CD4-positive, alpha-beta T cell treated with Interleukin-4 for 4 hours (primary cell): ENCODE measurements around the gene GJA1.
"Not testable (repeated sequence)": the region's sequence is repeated elsewhere in the genome, so short reads cannot be mapped to it uniquely, and the experiment has no call there.

Source experiments
- DNase-seq: peaks from one replicate; pipeline ENCODE4 v3.0.0-alpha.2; 2020

GJA1 gene

DNA sequence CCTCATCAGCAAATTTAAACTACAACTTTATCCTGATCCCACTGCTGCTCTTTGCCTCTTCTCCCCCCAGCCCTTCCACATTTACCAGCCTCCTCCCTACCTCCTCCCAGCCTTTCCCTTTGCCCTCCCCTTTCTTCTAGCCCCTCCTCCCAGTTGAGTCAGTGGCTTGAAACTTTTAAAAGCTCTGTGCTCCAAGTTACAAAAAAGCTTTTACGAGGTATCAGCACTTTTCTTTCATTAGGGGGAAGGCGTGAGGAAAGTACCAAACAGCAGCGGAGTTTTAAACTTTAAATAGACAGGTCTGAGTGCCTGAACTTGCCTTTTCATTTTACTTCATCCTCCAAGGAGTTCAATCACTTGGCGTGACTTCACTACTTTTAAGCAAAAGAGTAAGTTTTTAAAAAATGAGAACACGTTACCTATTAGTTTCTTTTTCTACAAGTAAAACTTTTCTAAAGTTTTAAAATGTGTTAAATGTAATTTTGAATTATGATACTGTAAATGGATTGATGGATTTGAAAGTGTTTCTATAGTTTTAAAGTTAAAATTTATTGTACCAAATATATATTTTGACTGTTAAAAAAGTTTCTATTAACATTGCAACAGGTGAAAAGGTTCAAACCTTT lies at the start of gene GJA1:
TSS of gene GJA1 (plus strand) at position 203 of the 626 bp plus-strand sequence. CDS start 11,202 bp downstream, outside the sequence.
- no peak for DNase-seq

DNA sequence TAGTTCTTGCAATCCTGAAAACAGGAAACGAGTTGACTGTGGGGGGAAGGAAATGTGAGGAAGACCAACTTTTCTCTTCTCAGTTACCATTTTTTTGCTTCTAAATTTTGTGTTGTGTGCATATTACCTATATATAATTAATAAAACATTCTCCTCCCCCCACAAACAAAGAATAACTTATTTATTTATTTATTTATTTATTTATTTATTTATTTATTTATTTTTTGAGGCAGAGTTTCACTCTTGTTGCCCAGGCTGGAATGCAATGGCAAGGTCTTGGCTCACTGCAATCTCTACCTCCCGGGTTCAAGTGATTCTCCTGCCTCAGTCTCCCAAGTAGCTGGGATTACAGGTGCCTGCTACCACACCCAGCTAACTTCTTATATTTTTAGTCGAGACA lies 48.9 kb upstream of the GJA1 start:
- not testable (repeated sequence) for DNase-seq

DNA sequence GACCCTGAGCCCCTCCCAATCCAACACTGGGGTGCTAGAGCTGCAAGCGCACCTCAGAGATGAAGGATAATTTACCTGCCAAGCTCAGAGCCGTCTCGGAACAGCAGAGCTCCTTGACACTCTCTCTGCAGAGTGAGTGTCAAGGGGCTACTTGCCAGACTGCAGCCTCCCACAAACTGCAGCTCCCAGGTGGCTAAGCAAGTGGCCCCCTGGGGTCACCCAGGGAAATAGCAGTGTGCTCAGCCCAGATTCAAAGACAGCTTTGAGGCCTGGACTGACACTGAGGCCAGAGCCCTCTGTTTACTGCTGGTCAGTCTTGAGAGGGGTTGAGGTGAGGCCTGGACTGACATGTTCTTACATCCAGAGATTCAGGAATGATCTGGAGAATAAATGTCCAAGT lies 46.0 kb upstream of the GJA1 start:
- DNase-seq = no peak

DNA sequence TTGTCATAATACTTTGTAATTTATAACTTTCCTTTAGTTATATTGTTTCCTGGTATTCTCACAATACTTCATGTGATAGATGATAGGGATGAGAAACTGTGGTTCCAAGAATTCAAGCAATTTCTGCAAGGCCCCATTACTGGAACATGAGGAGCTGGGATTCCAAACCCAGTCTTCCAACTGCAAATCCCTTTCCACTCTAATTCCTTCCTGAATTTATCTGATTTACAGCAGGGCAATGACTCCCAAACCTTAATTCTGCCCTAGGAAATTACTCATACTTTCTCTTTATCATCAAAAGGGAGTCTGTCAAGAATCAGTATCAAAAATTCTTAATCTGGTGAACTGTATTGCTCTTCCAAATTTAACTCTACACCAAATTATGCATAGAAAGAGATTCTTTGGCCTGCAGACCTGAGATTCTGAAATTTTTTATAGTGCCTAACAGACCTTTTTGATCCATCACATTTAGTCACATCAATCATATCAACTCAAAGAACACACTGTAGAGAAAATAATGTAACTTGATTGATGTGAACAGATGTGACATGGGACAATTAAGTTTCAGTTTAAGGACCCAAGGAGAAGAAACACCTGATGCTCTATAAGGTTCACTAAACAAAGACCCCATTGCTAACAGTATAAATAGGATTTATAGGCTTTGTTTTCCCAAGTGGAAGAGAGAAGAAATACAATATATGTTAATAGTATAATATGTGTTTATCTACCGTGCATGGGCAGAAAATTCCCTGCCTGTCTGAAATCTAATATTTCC lies 41.5 kb upstream of the GJA1 start:
- no peak for DNase-seq

DNA sequence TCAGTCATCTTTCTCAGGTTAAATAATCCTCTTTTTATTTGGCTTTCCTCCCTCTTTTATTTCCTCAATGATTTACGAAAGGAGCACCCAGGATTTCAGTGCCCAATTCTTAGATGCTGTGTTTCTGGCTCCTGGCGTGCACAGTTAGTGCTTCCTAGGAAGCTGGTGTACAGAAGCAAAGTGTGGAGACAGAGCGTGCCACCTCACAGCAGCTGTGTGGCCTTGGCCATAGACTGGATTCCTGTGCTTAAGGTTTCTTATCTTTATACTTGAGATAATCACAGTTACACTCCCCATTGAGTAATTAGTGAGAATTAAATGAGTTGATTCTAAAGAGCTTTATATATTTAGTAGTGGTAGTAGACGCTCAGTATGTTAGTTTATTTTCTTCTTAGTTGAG lies 39.7 kb upstream of the GJA1 start:
- DNase-seq = no peak

DNA sequence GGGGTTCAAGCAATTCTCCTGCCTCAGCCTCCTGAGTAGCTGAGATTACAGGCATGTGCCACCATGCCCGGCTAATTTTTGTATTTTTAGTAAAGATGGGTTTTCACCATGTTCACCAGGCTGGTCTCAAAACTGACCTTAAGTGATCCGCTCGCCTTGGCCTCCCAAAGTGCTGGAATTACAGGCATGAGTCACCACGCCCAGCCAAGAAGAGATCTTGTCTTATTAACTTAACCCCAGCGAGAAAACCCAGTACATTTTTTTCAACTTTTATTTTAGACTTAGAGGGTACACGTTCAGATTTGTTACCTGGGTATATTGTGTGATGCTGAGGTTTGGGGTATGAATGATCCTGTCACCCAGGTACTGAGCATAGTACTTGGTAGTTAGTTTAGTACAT lies 38.3 kb upstream of the GJA1 start:
- DNase-seq = not testable (repeated sequence)

DNA sequence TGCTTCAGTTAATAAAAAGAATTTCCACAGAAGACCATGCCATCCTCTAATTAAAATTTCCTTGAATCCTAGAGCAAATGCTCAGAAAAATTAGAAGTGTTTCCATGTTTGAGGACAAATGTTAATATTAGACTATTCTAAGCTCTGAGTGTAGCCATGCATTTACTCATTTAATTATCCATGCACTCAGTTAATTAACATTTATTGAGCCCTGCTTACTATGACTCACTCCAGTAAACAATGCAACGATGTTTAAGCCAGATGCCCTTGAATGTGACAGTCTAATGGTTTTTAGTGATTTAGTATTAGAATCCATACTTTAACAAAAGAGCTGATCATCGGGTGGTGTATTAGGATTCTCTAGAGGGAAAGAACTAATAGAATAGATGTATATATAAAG lies 37.3 kb upstream of the GJA1 start:
- DNase-seq = no peak

DNA sequence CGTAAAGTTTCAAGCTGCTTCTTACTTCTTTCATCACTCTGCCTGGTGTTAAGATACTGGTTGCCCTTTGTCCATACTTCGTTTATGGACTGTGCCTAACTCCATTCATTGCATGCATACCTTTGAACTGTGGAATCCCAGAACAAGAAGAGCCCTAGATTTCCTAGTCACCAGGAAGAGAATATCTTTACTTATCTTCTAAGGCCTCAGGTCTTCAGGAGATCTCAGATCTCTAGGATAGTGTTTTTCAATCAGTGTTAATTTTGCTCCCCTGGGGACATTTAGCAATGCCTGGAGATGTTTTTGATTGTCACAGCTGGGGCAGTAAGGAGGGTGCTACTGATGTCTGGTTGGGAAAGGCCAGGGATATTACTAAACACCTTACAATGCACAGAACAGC lies 35.5 kb upstream of the GJA1 start:
- no peak for DNase-seq

DNA sequence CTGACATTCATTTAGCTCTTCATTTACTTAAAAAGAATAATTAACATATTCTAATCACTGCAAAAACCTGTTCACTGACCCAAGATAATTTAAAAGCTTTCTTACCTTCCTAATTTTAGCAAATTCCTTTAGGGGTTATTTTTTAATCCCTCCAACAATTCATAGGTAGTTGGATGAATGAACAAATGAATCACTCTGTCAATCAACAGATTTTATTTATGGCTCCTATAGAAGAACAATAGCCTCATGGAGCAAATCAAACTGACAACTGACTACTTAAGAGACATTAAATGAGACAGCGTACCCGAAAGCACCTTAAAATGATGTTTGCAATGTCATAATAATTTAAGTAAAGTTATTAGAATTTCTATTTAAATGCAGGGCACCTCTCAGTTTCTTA lies 31.5 kb upstream of the GJA1 start:
- DNase-seq = no peak

DNA sequence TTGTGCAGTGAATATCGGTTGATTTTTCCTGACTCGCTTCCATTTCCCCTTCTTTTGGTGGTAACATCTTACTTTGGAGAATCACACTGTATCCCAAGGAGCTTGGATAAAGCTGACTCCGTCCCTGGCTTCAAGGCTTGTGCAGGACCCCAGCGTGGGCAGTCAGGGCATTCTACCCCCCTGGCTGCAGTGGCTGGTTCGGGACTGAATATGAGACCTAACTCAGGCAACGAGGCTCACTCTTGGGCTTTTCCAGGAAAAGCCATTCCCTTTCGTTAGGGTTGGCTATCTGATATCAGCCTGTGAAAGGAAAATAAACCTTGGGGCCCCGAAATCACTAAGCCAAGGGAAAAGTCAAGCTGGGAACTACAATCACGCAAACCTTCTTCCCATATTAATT lies 30.1 kb upstream of the GJA1 start:
- no peak for DNase-seq

DNA sequence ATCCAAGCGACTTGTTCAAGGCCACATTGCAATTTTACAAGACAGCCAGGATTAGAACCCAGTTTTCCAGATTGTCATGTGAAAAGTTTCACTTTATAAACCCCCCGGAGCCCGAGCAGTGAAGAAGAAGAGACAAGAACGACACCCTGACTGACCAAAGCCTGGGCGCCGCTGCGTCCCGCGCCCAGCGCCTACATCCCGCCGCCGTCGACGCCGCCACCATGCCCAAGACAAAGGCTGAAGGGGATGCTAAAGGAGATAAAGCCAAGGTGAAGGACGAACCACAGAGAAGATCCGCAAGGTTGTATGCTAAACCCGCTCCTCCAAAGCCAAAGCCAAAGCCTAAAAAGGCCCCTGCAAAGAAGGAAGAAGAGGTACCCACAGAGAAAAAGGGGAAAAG lies 27.1 kb upstream of the GJA1 start:
- DNase-seq = no peak

DNA sequence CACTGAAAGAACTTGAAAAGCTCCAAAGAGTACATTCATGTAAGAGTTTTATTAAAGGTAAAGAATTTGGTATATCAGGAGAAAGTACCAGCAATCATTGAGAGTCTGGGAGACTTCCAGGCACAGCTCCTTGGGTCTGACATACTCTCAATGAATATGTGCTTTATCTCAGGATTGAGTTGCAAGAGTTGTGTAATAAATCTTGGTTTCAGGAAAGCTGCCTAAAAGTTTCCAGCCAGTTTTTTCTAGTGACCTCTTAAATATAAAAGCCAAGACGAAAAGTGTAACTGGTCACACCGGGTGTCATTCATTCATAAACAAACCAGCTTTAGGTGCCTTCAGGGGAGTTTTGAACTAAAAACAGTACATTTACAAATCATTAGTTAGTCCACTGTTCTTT lies 21.6 kb upstream of the GJA1 start:
- DNase-seq = no peak

DNA sequence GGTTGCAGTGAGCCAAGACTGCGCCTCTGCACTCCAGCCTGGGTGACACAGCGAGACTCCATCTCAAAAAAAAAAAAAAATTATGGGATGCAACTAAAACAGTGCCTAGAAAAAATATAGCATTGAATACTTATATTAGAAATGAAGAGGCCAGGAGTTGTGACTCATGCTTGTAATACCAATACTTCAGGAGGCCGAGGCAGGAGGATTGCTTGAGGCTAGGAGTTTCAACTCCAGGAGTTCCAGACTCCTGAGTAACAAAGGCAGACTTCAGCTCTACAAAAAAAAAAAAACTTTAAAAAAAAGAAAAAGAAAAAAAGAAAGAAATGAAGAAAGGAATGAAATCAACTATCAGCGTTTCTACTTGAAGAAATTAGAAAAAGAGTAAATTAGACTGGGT lies 17.1 kb upstream of the GJA1 start:
- no peak for DNase-seq

DNA sequence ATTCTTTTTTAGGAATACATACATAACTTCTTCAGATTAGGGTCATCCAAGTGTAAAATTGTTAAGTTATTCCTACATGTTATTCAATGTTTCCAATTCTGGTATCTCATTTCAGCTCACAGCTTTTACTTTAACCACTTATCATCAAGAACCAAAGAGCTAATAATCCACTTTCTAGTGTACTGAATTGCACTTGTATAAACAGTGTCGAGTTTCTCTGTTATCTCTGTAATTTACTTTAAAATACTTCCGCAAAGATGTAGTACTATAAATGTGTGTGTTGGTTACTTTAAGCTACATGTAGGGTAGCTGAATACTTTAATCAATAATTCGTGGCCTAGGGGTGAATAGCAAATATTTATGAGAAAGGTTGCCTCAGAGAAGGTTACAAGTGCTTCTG lies 8.8 kb upstream of the GJA1 start:
- DNase-seq = no peak

DNA sequence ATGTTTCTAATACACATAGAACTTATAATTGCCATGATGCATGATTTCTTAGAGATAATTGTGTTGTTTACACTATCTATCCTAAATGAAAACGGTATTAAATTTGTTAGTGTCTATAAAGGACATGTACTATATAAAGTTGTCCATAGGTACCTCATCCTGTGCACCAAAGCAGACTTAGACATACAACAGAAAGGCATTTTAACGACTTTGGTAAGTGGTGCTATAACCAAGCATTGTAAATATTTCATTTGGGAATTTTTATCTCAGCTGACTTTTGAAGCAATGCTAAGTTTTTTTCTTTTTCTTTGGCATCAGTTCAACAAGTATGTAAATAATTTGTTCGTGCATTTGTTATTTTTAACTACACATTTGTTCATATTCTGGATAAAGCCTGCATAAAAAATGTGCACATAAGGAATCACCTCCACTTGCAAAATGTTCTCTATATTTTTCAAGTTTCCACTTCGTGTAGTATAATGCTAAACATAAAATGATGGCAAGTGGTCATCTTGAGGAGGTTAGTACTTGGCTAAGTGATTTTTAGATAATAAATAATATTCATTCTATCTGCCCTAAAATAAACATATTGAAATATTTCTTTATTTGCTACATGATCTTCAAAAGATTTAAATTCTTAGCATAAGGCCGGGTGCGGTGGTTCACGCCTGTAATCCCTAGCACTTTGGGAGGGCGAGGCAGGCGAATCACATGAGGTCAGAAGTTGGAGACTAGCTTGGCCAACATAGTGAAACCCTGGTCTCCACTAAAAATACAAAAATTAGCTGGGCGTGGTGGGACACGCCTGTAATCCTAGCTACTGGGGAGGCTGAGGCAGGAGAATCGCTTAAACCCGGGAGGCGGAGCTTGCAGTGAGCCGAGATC lies 6.3 kb upstream of the GJA1 start:
- no peak for DNase-seq

DNA sequence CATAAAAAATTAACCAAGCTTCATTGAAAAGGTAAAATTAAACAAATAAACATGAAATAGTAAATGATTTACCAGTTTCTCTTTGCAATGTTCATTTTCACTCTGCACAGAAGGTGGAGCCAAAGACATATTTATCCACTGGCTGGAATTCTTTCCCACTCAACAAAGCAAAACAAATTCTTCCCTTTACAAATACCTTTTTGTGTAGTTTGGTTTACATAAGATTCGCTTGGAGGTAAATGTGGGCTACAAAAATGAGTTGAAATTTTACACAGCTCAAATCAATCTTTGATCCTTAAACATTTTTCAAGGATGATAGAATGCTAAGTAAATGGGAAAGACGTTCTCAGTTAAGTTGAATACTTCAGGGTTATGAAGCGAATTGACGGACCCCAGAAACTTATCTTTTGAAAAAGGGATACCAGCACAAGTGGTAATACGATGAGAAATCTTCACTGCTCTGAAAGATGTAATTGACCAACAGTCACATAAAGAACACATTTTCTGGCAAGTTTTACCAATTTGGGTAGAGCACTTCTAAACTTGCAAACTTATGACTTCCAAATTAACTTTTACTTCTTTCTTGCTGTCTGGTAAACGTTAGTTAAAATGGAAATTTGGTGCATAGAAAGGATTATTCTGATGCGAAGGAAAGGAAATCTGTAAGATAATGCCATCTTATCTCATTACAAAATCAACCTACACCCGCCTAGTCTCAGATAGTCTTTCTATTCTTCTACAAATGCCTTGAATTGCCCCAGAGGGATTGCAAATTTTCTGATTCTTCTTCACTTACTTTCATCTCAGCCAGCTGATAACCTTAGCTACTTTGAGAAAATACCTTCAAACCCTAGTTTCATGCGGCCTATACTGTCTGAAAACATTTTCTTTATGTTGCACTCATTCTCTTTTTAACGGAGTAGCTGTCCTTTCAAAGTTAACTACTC lies 4.7 kb upstream of the GJA1 start:
- DNase-seq = no peak

DNA sequence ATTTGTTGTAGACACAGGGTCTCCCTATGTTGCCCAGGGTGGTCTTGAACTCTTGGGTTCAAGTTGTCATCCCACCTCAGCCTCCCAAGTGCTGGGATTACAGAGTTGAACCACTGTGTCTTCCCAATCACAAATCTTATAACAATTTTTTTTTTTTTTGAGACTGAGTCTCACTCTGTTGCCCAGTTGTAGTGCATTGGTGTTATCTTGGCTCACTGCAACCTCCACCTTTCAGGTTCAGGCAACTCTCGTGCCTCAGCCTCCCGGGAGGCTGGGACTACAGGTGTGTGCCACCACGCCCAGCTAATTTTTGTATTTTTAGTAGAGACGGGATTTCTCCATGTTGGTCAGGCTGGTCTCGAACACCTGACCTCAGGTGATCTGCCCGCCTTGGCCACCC lies 3.7 kb upstream of the GJA1 start:
- not testable (repeated sequence) for DNase-seq

DNA sequence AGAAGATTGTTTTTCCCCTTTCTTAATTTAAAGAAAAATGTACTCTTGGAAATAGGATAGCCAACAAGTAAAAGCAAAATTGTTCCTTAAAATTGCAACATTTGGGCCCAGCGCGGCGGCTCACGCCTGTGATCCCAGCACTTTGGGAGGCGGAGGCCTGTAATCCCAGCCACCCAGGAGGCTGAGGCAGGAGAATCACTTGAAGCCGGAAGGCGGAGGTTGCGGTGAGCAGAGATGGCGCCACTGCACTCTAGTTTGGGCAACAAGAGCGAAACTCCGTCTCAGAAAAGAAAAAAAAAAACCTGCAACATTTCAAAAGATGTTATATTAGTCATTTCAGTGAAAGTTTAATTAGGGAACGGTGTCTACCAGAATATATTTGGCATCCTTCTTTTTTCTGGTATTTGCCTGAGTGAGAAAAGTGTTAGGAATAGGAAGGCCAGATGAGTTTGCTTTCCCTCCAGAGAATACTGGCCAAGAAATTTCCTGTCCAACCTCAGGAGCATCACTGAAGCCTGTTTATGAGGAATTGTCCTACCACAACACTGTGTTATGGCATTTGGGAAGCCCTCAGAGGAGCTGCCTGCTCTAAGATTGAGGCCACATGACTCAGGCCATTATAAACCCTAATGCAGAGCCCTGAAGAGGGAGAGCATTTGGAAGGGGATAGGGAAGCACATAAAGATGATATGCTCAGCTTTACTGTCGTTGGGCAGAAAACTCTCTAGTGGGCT lies 1.2 kb upstream of the GJA1 start:
- DNase-seq = no peak

DNA sequence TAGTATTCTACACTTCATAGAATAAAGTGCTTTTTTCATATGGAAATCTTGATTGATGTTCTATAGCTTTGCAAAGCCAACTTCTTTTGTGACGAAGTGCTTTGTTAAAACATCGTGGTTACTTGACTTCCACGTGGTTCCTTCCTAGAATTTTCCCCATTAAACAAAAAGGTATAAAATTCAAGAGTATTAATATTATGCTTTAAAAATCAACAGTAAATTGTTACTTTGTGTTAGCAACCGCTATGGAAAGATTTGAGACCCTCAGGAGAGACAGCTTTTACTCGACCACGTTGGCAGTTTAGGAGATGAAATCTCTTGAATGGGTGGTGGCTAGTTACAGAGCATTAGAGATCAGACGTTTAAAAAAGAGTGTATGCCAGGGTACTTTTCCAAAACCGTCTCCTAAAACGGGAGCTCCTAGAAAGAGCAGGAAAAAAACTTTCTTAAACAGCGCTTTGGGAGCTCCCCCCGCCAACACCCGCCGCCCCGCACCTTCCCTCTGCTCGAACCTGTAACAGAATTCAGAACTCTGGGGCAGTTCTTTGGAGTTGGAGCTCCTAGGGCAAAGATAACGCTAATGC lies 920 bp downstream of the GJA1 start:
- DNase-seq = no peak

DNA sequence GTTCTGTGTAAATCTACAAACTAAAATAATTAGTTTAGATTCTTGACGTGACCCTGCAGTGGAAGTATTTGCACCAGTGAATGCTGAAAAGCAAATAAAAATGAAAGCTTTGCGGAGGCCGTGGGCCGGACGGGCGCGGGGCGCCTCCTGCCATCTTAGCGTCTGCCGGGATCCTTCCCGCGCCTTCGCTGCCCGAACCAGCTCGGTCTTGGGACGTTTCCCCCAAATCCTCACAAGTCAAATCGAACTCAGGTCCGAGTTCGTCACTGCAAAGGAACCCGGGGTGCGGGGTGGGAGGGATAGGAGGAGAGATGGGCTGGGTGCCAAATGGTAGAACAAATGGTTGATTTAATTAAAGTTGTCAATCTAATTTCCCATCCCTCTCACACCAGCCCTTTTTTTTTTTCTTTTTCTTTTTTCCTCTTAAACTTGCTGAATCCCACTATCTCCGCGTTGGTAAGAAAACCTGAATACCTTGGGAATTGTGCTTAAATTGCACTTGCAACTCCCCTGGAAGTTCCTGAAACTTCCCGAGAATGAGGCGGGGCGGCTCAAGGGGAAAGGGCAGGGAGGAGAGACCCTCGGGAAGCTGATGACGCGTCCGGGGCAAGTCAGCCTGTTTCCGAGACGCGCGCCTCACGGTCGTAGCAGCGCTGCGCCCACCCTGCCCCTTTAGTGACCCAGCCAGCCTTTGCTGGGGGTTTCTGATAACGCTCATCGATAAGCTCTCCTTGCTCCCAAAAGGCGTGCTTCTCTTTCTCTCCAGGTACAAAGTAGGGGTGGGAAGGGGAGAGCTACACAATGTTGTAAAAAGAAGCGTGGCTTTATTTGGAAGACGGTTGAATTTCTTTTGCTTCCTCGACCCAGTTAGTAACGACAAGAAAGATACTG lies 1.8 kb downstream of the GJA1 start:
- DNase-seq = peak; percentile 1
